GM19463 (cell line): Measurements from ENCODE around the gene CHRM5.
"Not testable (repeated sequence)": the region's sequence is repeated elsewhere in the genome, so short reads cannot be mapped to it uniquely, and the experiment has no call there.

ENCODE experiments used
- ATAC-seq: cut with Tn5 transposase; IDR thresholded peaks from one replicate; pipeline ENCODE4 v1.9.1; 2021; ENCODE audit warnings: mild to moderate bottlenecking, moderate library complexity; ENCODE audit not compliant: unreplicated experiment

Gene CHRM5

GRCh38 chr15:34038871-34039789 is 70.8 kb downstream of the CHRM5 start, which contains the start of gene AVEN:
AVEN (minus strand) TSS chr15:34039204; CDS start chr15:34039046, 158 bp downstream.
- peak; percentile 52 for ATAC-seq

GRCh38 chr15:34039790-34040113 is 71.5 kb downstream of the CHRM5 start:
- no peak for ATAC-seq

- no peak for ATAC-seq
Measured at GRCh38 chr15:34043391-34043790, 75.1 kb downstream of the CHRM5 start.

- no peak for ATAC-seq
Measured at GRCh38 chr15:34043813-34044212, 75.5 kb downstream of the CHRM5 start.

GRCh38 chr15:34046471-34047145 is 78.3 kb downstream of the CHRM5 start:
- no peak for ATAC-seq

GRCh38 chr15:34047893-34048775 is 79.8 kb downstream of the CHRM5 start:
- no peak for ATAC-seq

GRCh38 chr15:34049112-34049511 is 80.8 kb downstream of the CHRM5 start:
- no peak for ATAC-seq

GRCh38 chr15:34050385-34050784 is 82.1 kb downstream of the CHRM5 start:
- ATAC-seq: not testable (repeated sequence)

- no peak for ATAC-seq
Measured at GRCh38 chr15:34054081-34054707, 85.9 kb downstream of the CHRM5 start.

- no peak for ATAC-seq
Measured at GRCh38 chr15:34055868-34056595, 87.7 kb downstream of the CHRM5 start.

GRCh38 chr15:34056911-34057310 is 88.6 kb downstream of the CHRM5 start:
- no peak for ATAC-seq

- no peak for ATAC-seq
Measured at GRCh38 chr15:34059476-34059875, 91.2 kb downstream of the CHRM5 start.

- ATAC-seq: no peak
Measured at GRCh38 chr15:34059946-34060345, 91.6 kb downstream of the CHRM5 start.

- ATAC-seq: no peak
Measured at GRCh38 chr15:34064438-34064837, 96.1 kb downstream of the CHRM5 start.

- ATAC-seq: no peak
Measured at GRCh38 chr15:34065261-34065660, 97.0 kb downstream of the CHRM5 start.

- ATAC-seq: no peak
Measured at GRCh38 chr15:34065941-34066340, 97.6 kb downstream of the CHRM5 start.

GRCh38 chr15:34070003-34070402 is 101.7 kb downstream of the CHRM5 start:
- no peak for ATAC-seq

GRCh38 chr15:34076785-34077184 is 108.5 kb downstream of the CHRM5 start:
- ATAC-seq: no peak

- no peak for ATAC-seq
Measured at GRCh38 chr15:34078900-34079299, 110.6 kb downstream of the CHRM5 start.

GRCh38 chr15:34079904-34080303 is 111.6 kb downstream of the CHRM5 start:
- no peak for ATAC-seq
